CD4-positive, alpha-beta T cell treated with Interleukin-2 at 100 ng/mL for 4 hours (primary cell): ENCODE data around the gene BAHD1.
"Not testable (repeated sequence)": the region's sequence is repeated elsewhere in the genome, so short reads cannot be mapped to it uniquely, and the experiment has no call there.

Experiments used
- DNase-seq: peaks from one replicate; pipeline ENCODE4 v3.0.0-alpha.2; 2020; ENCODE audit warnings: low spot score

BAHD1 gene

GRCh38 chr15:40445421-40445922 lies 4.7 kb downstream of the BAHD1 start:
- no peak for DNase-seq

GRCh38 chr15:40446144-40446543 lies 5.4 kb downstream of the BAHD1 start:
- no peak for DNase-seq

- no peak for DNase-seq
Measured at GRCh38 chr15:40448354-40448753, 7.6 kb downstream of the BAHD1 start.

GRCh38 chr15:40449275-40449674 lies 8.5 kb downstream of the BAHD1 start:
- no peak for DNase-seq

- no peak for DNase-seq
Measured at GRCh38 chr15:40450047-40450446, 9.3 kb downstream of the BAHD1 start.

GRCh38 chr15:40451527-40452158 lies 10.9 kb downstream of the BAHD1 start:
- no peak for DNase-seq

GRCh38 chr15:40452296-40453090 lies 11.7 kb downstream of the BAHD1 start:
- no peak for DNase-seq

- DNase-seq: not testable (repeated sequence)
Measured at GRCh38 chr15:40453941-40454340, 13.2 kb downstream of the BAHD1 start.

GRCh38 chr15:40454904-40455391 lies 14.2 kb downstream of the BAHD1 start:
- no peak for DNase-seq

GRCh38 chr15:40456299-40456712 lies 15.6 kb downstream of the BAHD1 start:
- no peak for DNase-seq

- no peak for DNase-seq
Measured at GRCh38 chr15:40456738-40457137, 16.0 kb downstream of the BAHD1 start.

GRCh38 chr15:40458495-40459371 lies 18.0 kb downstream of the BAHD1 start:
- DNase-seq: no peak

- no peak for DNase-seq
Measured at GRCh38 chr15:40459391-40460015, 18.8 kb downstream of the BAHD1 start.

- DNase-seq: no peak
Measured at GRCh38 chr15:40460404-40460803, 19.7 kb downstream of the BAHD1 start.

GRCh38 chr15:40461958-40462357 lies 21.2 kb downstream of the BAHD1 start:
- DNase-seq: no peak

GRCh38 chr15:40463279-40463678 lies 22.5 kb downstream of the BAHD1 start:
- DNase-seq: no peak

GRCh38 chr15:40463886-40464545 lies 23.3 kb downstream of the BAHD1 start:
- no peak for DNase-seq

GRCh38 chr15:40464595-40465185 lies 23.9 kb downstream of the BAHD1 start:
- DNase-seq: no peak

GRCh38 chr15:40465939-40466338 lies 25.2 kb downstream of the BAHD1 start:
- DNase-seq: no peak

- DNase-seq: no peak
Measured at GRCh38 chr15:40466426-40467260, 25.9 kb downstream of the BAHD1 start.
